ENCODE measurements around the gene URB1.
"Not testable (repeated sequence)": the region's sequence is repeated elsewhere in the genome, so short reads cannot be mapped to it uniquely, and the experiment has no call there.

Gene URB1

GRCh38 chr21:32282992-32283391, 109.8 kb downstream of the URB1 start:
- DNase-seq (ENCODE audit: low spot score): no peak

- no peak for DNase-seq (ENCODE audit: low spot score)
These were observed 111.3 kb downstream of the URB1 start for GRCh38 chr21:32281531-32281930.

GRCh38 chr21:32279377-32279680, 113.5 kb downstream of the URB1 start:
- no peak for DNase-seq (ENCODE audit: low spot score)

- DNase-seq (ENCODE audit: low spot score): peak; percentile 94
These were observed 114.1 kb downstream of the URB1 start, which contains the start of gene MIS18A for GRCh38 chr21:32278518-32279376. Gene MIS18A, minus strand, starts transcription at chr21:32279049. Its CDS starts 35 bp downstream, at chr21:32279014.

GRCh38 chr21:32278103-32278502, 114.7 kb downstream of the URB1 start:
- DNase-seq (ENCODE audit: low spot score): no peak

- no peak for DNase-seq (ENCODE audit: low spot score)
These were observed 116.1 kb downstream of the URB1 start for GRCh38 chr21:32276671-32277070.

- no peak for DNase-seq (ENCODE audit: low spot score)
These were observed 122.1 kb downstream of the URB1 start for GRCh38 chr21:32270748-32271147.

- not testable (repeated sequence) for DNase-seq (ENCODE audit: low spot score)
These were observed 127.5 kb downstream of the URB1 start for GRCh38 chr21:32265321-32265720.

- DNase-seq (ENCODE audit: low spot score): no peak
These were observed 130.9 kb downstream of the URB1 start for GRCh38 chr21:32261929-32262328.
